22Rv1 (cell line): ENCODE results near the gene BBX.

Experiments
- CTCF ChIP-seq: fragments of 450-650 bp; IDR thresholded peaks from 2 replicates; pipeline ENCODE4 v1.5.1; 2017; ENCODE audit warnings: mild to moderate bottlenecking
- ZFX ChIP-seq: fragments of 450-650 bp; IDR thresholded peaks from 2 replicates; pipeline ENCODE4 v1.6.1; 2017; ENCODE audit warnings: antibody characterized with exemption, borderline replicate concordance

- TF ChIP-seq CTCF (no peak), ZFX (no peak)
Measured at GRCh38 chr3:107664614-107665013, 141.9 kb downstream of the BBX start.
